Stimulated activated memory B cell treated with anti-CD40 and anti-IgM and Interleukin-4, amounts not matched to agents 10 μg/mL and 1 μg/mL and 100 μg/mL, for 72 hours (primary cell): ENCODE measurements around the gene ALS2.

Experiments
- ATAC-seq: fragments of 150-1000 bp; cut with Tn5 transposase; 2 replicates; pipeline ENCODE4 v1.10.0; 2021
- H3K27ac Mint-ChIP-seq: one replicate; pipeline ENCODE4 v1.8.0; 2022; ENCODE audit warnings: mild to moderate bottlenecking, mixed read lengths
- H3K27me3 Mint-ChIP-seq: one replicate; pipeline ENCODE4 v1.8.0; 2022; ENCODE audit warnings: mixed read lengths
- H3K36me3 Mint-ChIP-seq: one replicate; pipeline ENCODE4 v1.8.0; 2022; ENCODE audit warnings: mixed read lengths
- H3K4me1 Mint-ChIP-seq: one replicate; pipeline ENCODE4 v1.8.0; 2022; ENCODE audit warnings: mixed read lengths
- H3K4me3 Mint-ChIP-seq: one replicate; pipeline ENCODE4 v1.8.0; 2022; ENCODE audit warnings: mild to moderate bottlenecking, moderate library complexity, mixed read lengths
- H3K9me3 Mint-ChIP-seq: one replicate; pipeline ENCODE4 v1.8.0; 2022; ENCODE audit warnings: mixed read lengths

Gene ALS2

GRCh38 chr2:201798252-201798913 lies 17.6 kb upstream of the ALS2 start:
- Mint-ChIP-seq H3K4me1 (no peaks in the 10 kb centered on the region), H3K36me3 (no peaks in the 10 kb centered on the region), H3K4me3 (no peak overlapping the region), H3K27ac (no peak overlapping the region), H3K27me3 (peaks cover 38% of the 10 kb centered on the region), H3K9me3 (no peaks in the 10 kb centered on the region)
- ATAC-seq: no peak

DNA sequence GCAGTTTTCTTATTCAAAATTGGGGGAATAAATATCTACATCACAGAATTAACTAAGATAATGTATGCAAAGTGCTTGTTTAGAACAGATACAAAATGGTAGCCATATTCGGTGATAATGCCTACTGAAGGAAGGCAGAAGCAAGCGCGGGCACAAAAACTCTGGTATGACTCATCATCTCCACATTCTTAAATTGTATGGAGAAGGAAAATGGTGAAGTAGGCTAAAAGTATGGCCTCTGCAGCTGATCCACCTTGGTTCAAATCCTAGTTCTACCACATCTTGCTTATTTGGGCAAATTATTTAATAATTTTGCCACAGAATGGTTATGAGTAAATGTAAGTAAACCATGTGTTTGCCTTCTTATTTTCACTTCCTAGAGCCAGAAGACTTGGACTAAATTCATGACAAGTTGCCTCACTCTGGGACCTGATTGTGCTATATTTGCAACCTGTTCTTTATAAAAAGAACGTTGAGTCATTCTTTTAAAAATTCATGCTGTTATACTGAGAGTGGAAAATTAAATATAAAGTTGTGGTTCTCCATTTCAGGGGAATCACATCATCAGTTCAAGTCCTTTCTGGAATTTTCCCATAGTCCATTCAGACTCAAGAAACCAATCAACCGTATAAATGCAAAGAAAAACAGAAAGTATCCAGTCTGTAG lies 16.6 kb upstream of the ALS2 start:
- H3K27ac Mint-ChIP-seq: no peak overlapping the region
- no peaks in the 10 kb centered on the region for H3K36me3 Mint-ChIP-seq

GRCh38 chr2:201796478-201796865 lies 15.7 kb upstream of the ALS2 start:
- no peak overlapping the region for H3K4me3 Mint-ChIP-seq
- peaks cover 40% of the 10 kb centered on the region for H3K27me3 Mint-ChIP-seq
- H3K36me3 Mint-ChIP-seq: no peaks in the 10 kb centered on the region
- H3K9me3 Mint-ChIP-seq: no peaks in the 10 kb centered on the region
- no peak for ATAC-seq
- H3K27ac Mint-ChIP-seq: no peak overlapping the region
- no peaks in the 10 kb centered on the region for H3K4me1 Mint-ChIP-seq

More for the DNA sequence above, 16.6 kb upstream of the ALS2 start:
- no peaks in the 10 kb centered on the region for H3K4me1 Mint-ChIP-seq
- ATAC-seq: no peak
- peaks cover 36% of the 10 kb centered on the region for H3K27me3 Mint-ChIP-seq
- H3K9me3 Mint-ChIP-seq: no peaks in the 10 kb centered on the region
- H3K4me3 Mint-ChIP-seq: no peak overlapping the region

GRCh38 chr2:201795607-201796477 lies 15.1 kb upstream of the ALS2 start:
- ATAC-seq: no peak
- Mint-ChIP-seq H3K36me3 (no peaks in the 10 kb centered on the region), H3K27me3 (peaks cover 34% of the 10 kb centered on the region), H3K9me3 (no peaks in the 10 kb centered on the region), H3K27ac (no peak overlapping the region), H3K4me3 (no peak overlapping the region), H3K4me1 (no peaks in the 10 kb centered on the region)

DNA sequence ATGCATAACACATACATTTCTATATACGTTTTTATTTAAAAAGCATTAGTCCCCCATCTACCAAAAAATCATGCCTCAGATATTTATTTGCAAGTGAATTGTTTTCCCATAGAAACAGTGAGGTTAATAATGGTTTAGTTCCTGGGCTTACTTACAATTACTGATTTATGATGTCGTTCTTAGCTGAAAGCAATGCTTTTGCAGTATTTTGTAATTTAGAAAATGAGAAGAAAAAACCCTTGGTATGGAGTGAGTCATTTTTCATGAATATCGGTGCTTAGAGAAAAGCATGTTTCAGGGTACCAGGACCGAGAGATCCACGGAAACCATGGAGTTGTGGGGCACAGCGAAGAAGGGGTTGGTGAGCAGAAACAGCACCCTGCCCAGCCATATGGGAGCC lies 13.6 kb upstream of the ALS2 start:
- Mint-ChIP-seq H3K9me3 (no peaks in the 10 kb centered on the region), H3K4me1 (no peaks in the 10 kb centered on the region), H3K4me3 (no peak overlapping the region), H3K36me3 (no peaks in the 10 kb centered on the region), H3K27ac (no peak overlapping the region), H3K27me3 (peaks cover 28% of the 10 kb centered on the region)
- no peak for ATAC-seq

DNA sequence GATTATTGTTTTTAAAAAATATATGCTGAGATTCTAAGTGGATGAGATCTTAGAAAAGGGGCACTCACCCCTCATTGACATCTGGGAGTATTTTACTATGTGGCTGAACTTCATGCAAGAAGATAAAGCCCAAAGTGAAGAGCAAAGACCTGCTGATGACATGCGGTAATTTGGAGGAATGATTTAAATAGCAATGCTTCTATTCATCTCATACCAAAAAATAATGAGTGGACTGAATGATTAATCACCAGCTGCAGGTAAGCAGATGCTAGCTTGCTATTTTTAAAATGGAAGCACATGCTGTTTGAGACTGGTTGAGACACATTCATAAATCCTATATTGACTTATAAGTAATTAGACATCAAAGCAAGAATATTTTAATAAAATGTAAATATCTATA lies 12.9 kb upstream of the ALS2 start:
- no peak overlapping the region for H3K27ac Mint-ChIP-seq
- no peaks in the 10 kb centered on the region for H3K4me1 Mint-ChIP-seq
- H3K9me3 Mint-ChIP-seq: no peaks in the 10 kb centered on the region
- H3K27me3 Mint-ChIP-seq: peaks cover 28% of the 10 kb centered on the region
- H3K36me3 Mint-ChIP-seq: no peaks in the 10 kb centered on the region
- ATAC-seq: no peak
- H3K4me3 Mint-ChIP-seq: no peak overlapping the region

DNA sequence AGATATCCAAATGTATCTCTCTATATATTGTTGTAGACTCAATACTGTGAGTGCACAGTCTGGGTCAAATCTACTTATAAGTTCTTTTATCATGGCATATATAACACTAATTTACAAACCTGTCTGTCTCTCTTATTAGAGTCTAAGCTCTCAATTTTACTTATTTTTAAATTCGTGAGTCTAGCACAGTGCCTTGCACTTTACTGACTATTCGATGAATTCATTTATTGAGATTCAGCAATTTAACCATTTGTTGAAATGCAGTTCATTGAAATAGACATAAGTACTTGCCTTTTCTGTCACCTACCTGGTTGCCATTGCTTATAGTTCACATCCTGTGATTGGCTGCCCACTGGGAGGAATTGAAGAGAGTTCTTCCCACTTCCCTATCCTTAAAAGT lies 10.3 kb upstream of the ALS2 start:
- Mint-ChIP-seq H3K9me3 (no peaks in the 10 kb centered on the region), H3K4me3 (no peak overlapping the region), H3K4me1 (no peaks in the 10 kb centered on the region), H3K27me3 (peaks cover 36% of the 10 kb centered on the region), H3K27ac (no peak overlapping the region), H3K36me3 (no peaks in the 10 kb centered on the region)
- no peak for ATAC-seq

- Mint-ChIP-seq H3K27ac (no peak overlapping the region), H3K4me3 (no peak overlapping the region), H3K36me3 (no peaks in the 10 kb centered on the region), H3K9me3 (no peaks in the 10 kb centered on the region), H3K27me3 (peaks cover 29% of the 10 kb centered on the region), H3K4me1 (no peaks in the 10 kb centered on the region)
- no peak for ATAC-seq
These were observed 9.6 kb upstream of the ALS2 start for GRCh38 chr2:201790291-201790690.

- Mint-ChIP-seq H3K9me3 (no peaks in the 10 kb centered on the region), H3K4me3 (no peak overlapping the region), H3K4me1 (no peaks in the 10 kb centered on the region), H3K36me3 (no peaks in the 10 kb centered on the region), H3K27ac (no peak overlapping the region), H3K27me3 (peaks cover 26% of the 10 kb centered on the region)
- no peak for ATAC-seq
These were observed 8.7 kb upstream of the ALS2 start for GRCh38 chr2:201789395-201789794.

- Mint-ChIP-seq H3K4me3 (no peak overlapping the region), H3K27me3 (peaks cover 26% of the 10 kb centered on the region)
- no peak for ATAC-seq
These were observed 7.6 kb upstream of the ALS2 start for GRCh38 chr2:201788371-201788770.

GRCh38 chr2:201786471-201786870 lies 5.7 kb upstream of the ALS2 start:
- no peak for ATAC-seq
- Mint-ChIP-seq H3K27me3 (peaks cover 17% of the 10 kb centered on the region), H3K9me3 (no peaks in the 10 kb centered on the region), H3K4me1 (peaks cover 5% of the 10 kb centered on the region), H3K27ac (no peak overlapping the region), H3K4me3 (no peak overlapping the region), H3K36me3 (no peaks in the 10 kb centered on the region)

More at GRCh38 chr2:201788371-201788770, 7.6 kb upstream of the ALS2 start:
- Mint-ChIP-seq H3K9me3 (no peaks in the 10 kb centered on the region), H3K4me1 (no peaks in the 10 kb centered on the region), H3K36me3 (no peaks in the 10 kb centered on the region), H3K27ac (no peak overlapping the region)

DNA sequence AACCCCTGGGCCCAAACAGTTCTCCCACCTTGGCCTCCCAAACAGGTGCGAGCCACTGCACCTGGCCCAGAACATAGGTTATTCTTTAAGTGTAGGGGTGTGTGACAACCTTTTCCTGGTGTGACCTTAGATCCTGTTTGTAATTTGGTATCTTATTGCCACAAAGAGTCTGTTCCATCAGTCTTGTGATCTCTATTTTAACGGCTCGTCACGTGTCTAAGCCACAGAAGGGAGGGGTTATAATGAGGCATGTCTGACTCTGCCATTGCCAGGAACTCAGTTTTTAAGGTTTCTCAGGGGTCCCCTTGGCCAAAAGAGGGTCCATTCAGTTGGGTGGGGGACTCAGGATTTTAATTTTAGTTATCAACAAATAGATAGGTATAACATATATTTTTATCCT lies 4.4 kb upstream of the ALS2 start:
- Mint-ChIP-seq H3K27ac (no peak overlapping the region), H3K9me3 (no peaks in the 10 kb centered on the region), H3K27me3 (peaks cover 17% of the 10 kb centered on the region), H3K4me3 (no peak overlapping the region), H3K4me1 (peaks cover 8% of the 10 kb centered on the region), H3K36me3 (no peaks in the 10 kb centered on the region)
- no peak for ATAC-seq

GRCh38 chr2:201784563-201784962 lies 3.8 kb upstream of the ALS2 start:
- Mint-ChIP-seq H3K27me3 (peaks cover 17% of the 10 kb centered on the region), H3K36me3 (no peaks in the 10 kb centered on the region), H3K9me3 (no peaks in the 10 kb centered on the region), H3K27ac (no peak overlapping the region), H3K4me1 (peaks cover 13% of the 10 kb centered on the region), H3K4me3 (no peak overlapping the region)
- ATAC-seq: no peak

DNA sequence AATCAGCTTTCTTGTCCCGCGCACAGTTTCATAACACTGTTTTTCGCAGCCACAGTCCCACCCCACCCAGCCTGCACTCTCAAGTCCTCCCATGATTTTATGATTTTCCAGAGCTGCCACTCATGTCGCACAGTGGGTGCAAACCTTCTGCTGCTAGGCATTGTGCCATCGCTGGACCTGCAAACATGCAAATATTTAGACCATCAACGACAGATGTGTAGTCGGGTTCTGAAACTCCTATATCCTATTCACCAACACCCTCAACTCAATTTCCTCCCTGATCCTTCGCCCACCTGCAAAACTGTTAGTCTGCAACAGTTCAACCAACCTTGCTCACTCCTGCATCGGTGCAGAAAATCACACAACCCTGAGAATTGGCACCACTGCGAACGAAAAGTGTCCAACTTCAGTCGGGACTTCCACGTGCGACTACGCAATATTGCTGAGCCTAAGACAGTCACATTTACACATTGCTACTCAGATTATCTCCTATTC lies 871 bp upstream of the ALS2 start:
- ATAC-seq: peak; percentile 1
- peak overlapping the region; percentile 90 for H3K27ac Mint-ChIP-seq
- H3K4me1 Mint-ChIP-seq: peaks cover 13% of the 10 kb centered on the region
- H3K36me3 Mint-ChIP-seq: no peaks in the 10 kb centered on the region
- H3K27me3 Mint-ChIP-seq: peaks cover 7% of the 10 kb centered on the region
- H3K9me3 Mint-ChIP-seq: no peaks in the 10 kb centered on the region
- H3K4me3 Mint-ChIP-seq: peak overlapping the region; percentile 94

- peak overlapping the region; percentile 94 for H3K4me3 Mint-ChIP-seq
- peak overlapping the region; percentile 90 for H3K27ac Mint-ChIP-seq
- peaks cover 13% of the 10 kb centered on the region for H3K4me1 Mint-ChIP-seq
- H3K36me3 Mint-ChIP-seq: no peaks in the 10 kb centered on the region
- no peaks in the 10 kb centered on the region for H3K9me3 Mint-ChIP-seq
- peaks cover 7% of the 10 kb centered on the region for H3K27me3 Mint-ChIP-seq
- peak; percentile 1 for ATAC-seq
These were observed 646 bp downstream of the ALS2 start for GRCh38 chr2:201779901-201780673.
